OCI-LY7 (cell line): ENCODE measurements around the gene ENTR1. TPM values are rescaled to one million over a fixed set of nuclear protein-coding genes. Genes with fewer than 3 reads are reported as not detected.

Experiments used
- BruUV-seq: library from RNA; stranded (reverse); fragments of 400-500 nt; replicated peaks from 2 replicates; lab custom pipeline; 2021; lab: Mats Ljungman, UMichigan
- CTCF ChIA-PET: fragments of 300-600 bp; sonication (Branson Sonifier 250); formaldehyde crosslinking; loops from one replicate; lab custom pipeline; 2022; ENCODE audit warnings: antibody characterized with exemption; ENCODE audit not compliant: unreplicated experiment; lab: Charles Lee
- POLR2A ChIA-PET: fragments of 300-600 bp; sonication (Branson Sonifier 250); formaldehyde crosslinking; loops from one replicate; lab custom pipeline; 2022; ENCODE audit warnings: antibody characterized with exemption; lab: Charles Lee
- DNase-seq: peaks from one replicate; pipeline ENCODE4 v3.0.0-alpha.2; 2015; ENCODE audit warnings: low spot score
- H2AFZ ChIP-seq: fragments of 200-600 bp; sonication (generic), shearing (Covaris generic); 2 replicates; pipeline ENCODE4 v1.6.1; 2014; ENCODE audit warnings: mild to moderate bottlenecking, antibody characterized with exemption, low read length, moderate library complexity
- H3K27ac ChIP-seq: fragments of 200-600 bp; sonication (generic); 2 replicates; pipeline ENCODE4 v1.5.1; 2014; ENCODE audit warnings: mixed run types, low read depth, mild to moderate bottlenecking, moderate library complexity, low read length, inconsistent platforms; ENCODE audit not compliant: poor library complexity, severe bottlenecking
- H3K36me3 ChIP-seq: fragments of 200-600 bp; sonication (generic); 2 replicates; pipeline ENCODE4 v1.6.1; 2014; ENCODE audit warnings: mild to moderate bottlenecking, antibody characterized with exemption, low read length, moderate library complexity, mixed read lengths; ENCODE audit not compliant: insufficient read depth
- H3K4me1 ChIP-seq: fragments of 200-600 bp; sonication (generic); 2 replicates; pipeline ENCODE4 v1.5.1; 2014; ENCODE audit warnings: mild to moderate bottlenecking, low read length; ENCODE audit not compliant: insufficient read depth, poor library complexity, severe bottlenecking
- H3K4me2 ChIP-seq: fragments of 200-600 bp; sonication (generic); 2 replicates; pipeline ENCODE4 v1.6.1; 2014; ENCODE audit warnings: mild to moderate bottlenecking, low read length
- H3K4me3 ChIP-seq: fragments of 200-600 bp; sonication (generic); 2 replicates; pipeline ENCODE4 v1.5.1; 2014; ENCODE audit warnings: mild to moderate bottlenecking, low read depth, low read length; ENCODE audit not compliant: poor library complexity, severe bottlenecking
- H3K79me2 ChIP-seq: fragments of 200-600 bp; sonication (generic); 2 replicates; pipeline ENCODE4 v1.6.1; 2016; ENCODE audit warnings: low read depth, mild to moderate bottlenecking, low read length, moderate library complexity, mixed read lengths; ENCODE audit not compliant: insufficient read depth
- H3K9me2 ChIP-seq: fragments of 200-600 bp; sonication (generic); 2 replicates; pipeline ENCODE4 v1.6.1; 2016; ENCODE audit warnings: mild to moderate bottlenecking, low read length, mixed read lengths; ENCODE audit not compliant: insufficient read depth
- H3K9me3 ChIP-seq: fragments of 200-600 bp; sonication (generic); 2 replicates; pipeline ENCODE4 v1.6.1; 2014; ENCODE audit warnings: mild to moderate bottlenecking, mixed run types, low read length, mixed read lengths
- H4K20me1 ChIP-seq: fragments of 200-600 bp; sonication (generic); 2 replicates; pipeline ENCODE4 v1.6.1; 2014; ENCODE audit warnings: mild to moderate bottlenecking, antibody characterized with exemption, low read length, moderate library complexity, mixed read lengths; ENCODE audit not compliant: insufficient read depth
- CTCF ChIP-seq: fragments of 200-600 bp; sonication (generic); conservative IDR thresholded peaks from 2 replicates; pipeline ENCODE4 v1.5.1; 2014; ENCODE audit warnings: mild to moderate bottlenecking, antibody characterized with exemption, low read length, moderate library complexity, mixed read lengths
- EZH2phosphoT487 ChIP-seq: fragments of 200-600 bp; sonication (generic); IDR thresholded peaks from 2 replicates; pipeline ENCODE4 v1.6.1; 2018; ENCODE audit warnings: low read depth, borderline replicate concordance, mild to moderate bottlenecking, mixed run types, antibody characterized with exemption, low read length, moderate library complexity, mixed read lengths
- intact Hi-C: fragments of 100-400 bp; cut with micrococcal nuclease; formaldehyde crosslinking; loops from one replicate; pipeline ENCODE4 v1.10.0; 2022; ENCODE audit not compliant: unreplicated experiment
- total RNA-seq, 2 experiments: library from RNA; depleted of rRNA in 1 of 2; stranded (reverse); fragments of >200 nt in 1 of 2; shearing (Covaris generic) in 1 of 2; gene quantifications; 2 replicates each; pipeline ENCODE4 v1.2.3, GENCODE V29; 2014 to 2022

The ENTR1 gene
- total RNA-seq, 2 experiments from 2014 or later, result 103 to 109 TPM

GRCh38 chr9:136379401-136379800 is 31.0 kb downstream of the ENTR1 start:
- Histone ChIP-seq H3K4me3 (no peak overlapping the region), H3K79me2 (no peaks in the 10 kb centered on the region), H3K9me2 (no peaks in the 10 kb centered on the region), H3K9me3 (no peaks in the 10 kb centered on the region), H3K27ac (no peak overlapping the region), H3K4me1 (no peaks in the 10 kb centered on the region), H3K4me2 (no peak overlapping the region), H3K36me3 (peaks cover 93% of the 10 kb centered on the region), H4K20me1 (no peaks in the 10 kb centered on the region; the same call in 1 of the 2 replicates), H2AFZ (no peak overlapping the region)
- ChIA-PET CTCF (no interaction called here), POLR2A (interaction anchor here (0.7 kb wide), 1 partner anchor 1248 kb away, joined by 3 read pairs; no protein-coding TSS in a partner anchor)
- no peak for DNase-seq
- intact Hi-C loops, result no loop called here
- no TSS peak for BruUV-seq
- no peak for TF ChIP-seq CTCF
- TF ChIP-seq EZH2phosphoT487, result no peak

- Histone ChIP-seq H3K4me3 (no peak overlapping the region), H3K9me3 (no peaks in the 10 kb centered on the region), H3K79me2 (no peaks in the 10 kb centered on the region), H2AFZ (no peak overlapping the region), H4K20me1 (no peaks in the 10 kb centered on the region; the same call in 1 of the 2 replicates), H3K36me3 (peaks cover 89% of the 10 kb centered on the region), H3K4me1 (no peaks in the 10 kb centered on the region), H3K9me2 (no peaks in the 10 kb centered on the region), H3K4me2 (no peak overlapping the region), H3K27ac (no peak overlapping the region)
- TF ChIP-seq CTCF, result no peak
- no peak for TF ChIP-seq EZH2phosphoT487
- POLR2A ChIA-PET, result no interaction called here
- BruUV-seq, result no TSS peak
- DNase-seq, result no peak
- intact Hi-C loops, result no loop called here
- CTCF ChIA-PET, result no interaction called here
Measured at GRCh38 chr9:136379003-136379287, 31.5 kb downstream of the ENTR1 start.

- H2AFZ ChIP-seq, result no peak overlapping the region
- H3K9me2 ChIP-seq, result no peaks in the 10 kb centered on the region
- H3K4me2 ChIP-seq, result no peak overlapping the region
- ChIA-PET CTCF (no interaction called here), POLR2A (no interaction called here)
- BruUV-seq, result no TSS peak
- TF ChIP-seq EZH2phosphoT487 (no peak), CTCF (no peak)
- H3K36me3 ChIP-seq, result peaks cover 85% of the 10 kb centered on the region
- no peaks in the 10 kb centered on the region for H3K9me3 ChIP-seq
- H3K79me2 ChIP-seq, result no peaks in the 10 kb centered on the region
- H3K4me1 ChIP-seq, result no peaks in the 10 kb centered on the region
- intact Hi-C loops, result no loop called here
- no peak overlapping the region for H3K27ac ChIP-seq
- no peak for DNase-seq
- H3K4me3 ChIP-seq, result no peak overlapping the region
- no peaks in the 10 kb centered on the region; the same call in 1 of the 2 replicates for H4K20me1 ChIP-seq
Measured at GRCh38 chr9:136378170-136379002, 32.0 kb downstream of the ENTR1 start.
